GOT3 (cell line): ENCODE measurements around the gene EXD3.

Experiments
- DNase-seq: peaks from one replicate; lab custom pipeline; 2025; ENCODE audit warnings: mixed read lengths; lab: John Stamatoyannopoulos, UW

Gene EXD3

GRCh38 chr9:137306066-137306849 is 116.7 kb downstream of the EXD3 start:
- DNase-seq, result no peak

DNA sequence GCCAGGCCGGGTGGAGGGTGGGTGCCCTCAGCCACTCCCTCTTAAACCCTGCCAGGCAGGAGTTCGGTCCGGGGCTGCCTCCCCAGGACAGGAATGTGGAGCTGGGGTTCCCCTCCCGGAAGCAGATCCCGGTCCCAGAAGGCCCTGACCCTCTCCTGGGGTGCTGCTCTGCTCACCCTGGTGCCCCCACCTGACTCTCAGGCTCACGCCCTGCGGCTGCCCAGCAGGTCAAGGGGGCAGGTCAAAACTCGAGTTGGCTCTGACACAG is 117.2 kb downstream of the EXD3 start:
- no peak for DNase-seq

- DNase-seq, result no peak
These were observed 117.7 kb downstream of the EXD3 start for GRCh38 chr9:137305060-137305797.

DNA sequence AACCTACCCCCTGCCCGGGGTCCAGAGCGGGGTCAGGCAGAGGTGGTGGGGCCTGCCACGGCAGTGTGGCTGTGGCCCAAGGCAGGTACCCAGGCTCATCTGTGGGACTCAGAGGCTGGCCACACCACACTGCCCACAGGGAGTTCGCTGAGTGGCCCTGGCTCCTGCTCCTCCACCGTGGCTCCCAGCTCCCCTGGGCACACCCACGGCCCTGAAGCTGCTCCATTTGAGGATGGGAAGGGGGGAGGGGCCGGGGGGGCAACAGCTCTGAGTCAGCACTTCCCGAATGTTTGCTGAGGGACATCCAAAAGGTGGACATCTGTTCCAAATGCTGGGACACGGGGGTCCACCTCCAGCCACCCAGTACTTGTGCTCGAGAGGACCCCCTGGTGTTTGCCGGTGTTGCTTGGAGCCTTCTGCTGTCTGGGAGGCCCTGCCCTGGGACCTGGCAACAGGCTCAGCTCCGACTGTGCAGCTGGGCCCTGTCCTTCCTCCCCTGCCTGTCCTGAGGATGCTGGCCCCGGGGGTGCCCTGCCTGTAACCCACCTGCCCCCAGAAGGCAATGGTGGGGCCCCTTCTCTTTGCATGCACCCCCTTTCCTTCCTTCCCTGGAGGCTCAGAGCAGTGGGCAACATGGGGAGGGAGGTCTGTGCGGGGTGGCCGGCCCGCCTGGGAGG is 118.4 kb downstream of the EXD3 start:
- DNase-seq, result no peak

DNA sequence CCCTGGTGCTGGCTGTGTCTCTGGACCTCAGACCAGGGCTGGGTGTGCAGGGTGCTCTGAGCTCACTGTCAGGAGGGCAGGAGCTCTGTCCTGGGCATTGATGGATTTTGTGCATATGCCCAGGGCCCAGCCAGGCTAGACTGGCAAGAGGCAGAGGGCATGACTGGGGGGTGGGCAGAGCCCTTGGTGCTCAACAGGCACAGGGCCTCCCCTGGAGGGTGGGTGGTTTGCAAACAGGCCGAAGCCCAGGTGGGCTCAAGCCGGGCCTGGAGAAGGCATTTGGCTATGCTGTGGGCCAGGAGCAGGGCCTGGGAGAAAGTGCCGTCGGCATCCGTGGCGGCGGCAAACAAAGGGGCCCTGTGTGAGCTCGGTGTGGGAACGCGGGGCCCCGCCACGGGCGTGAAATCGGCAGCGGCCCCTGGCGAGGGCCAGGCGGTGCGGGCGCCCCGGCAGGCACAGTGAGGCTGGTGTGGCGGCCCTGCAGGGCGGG is 119.0 kb downstream of the EXD3 start:
- no peak for DNase-seq

DNA sequence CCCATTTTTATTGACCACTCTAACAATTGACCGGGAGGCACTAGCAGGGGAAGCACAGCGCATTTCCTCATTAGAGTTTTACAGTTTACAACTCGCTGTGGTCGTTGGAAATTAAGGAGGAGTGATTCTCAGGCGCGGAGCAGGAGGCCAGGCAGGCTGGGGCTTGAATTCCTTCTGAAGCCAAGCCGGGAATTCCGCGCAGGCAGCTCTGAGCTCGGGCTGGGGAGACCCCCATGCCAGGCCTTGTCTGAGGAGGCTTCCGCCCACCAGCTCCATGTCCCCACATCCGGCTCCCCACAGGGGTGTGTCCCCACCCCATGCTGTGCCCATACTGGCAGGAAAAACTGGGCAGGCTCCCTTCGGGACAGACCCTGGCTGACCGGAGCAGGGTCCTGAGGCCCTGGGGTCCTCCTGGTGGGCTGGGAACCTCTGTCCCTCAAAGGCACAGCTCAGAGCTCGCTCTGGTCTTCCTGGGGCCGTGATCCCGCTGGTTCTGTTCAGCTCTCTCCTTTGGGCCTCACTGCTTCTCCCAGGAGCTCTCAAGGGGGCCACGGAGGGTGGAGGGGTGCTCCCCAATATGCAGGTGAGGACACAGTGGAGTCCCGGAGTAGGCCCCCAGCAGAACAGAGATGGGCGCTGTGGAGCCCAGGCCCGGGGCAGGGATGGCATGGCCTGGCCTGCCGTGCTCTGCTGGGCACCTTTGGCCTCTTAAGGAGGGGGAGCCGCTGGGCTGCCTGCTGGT is 119.6 kb downstream of the EXD3 start:
- DNase-seq, result no peak

- no peak for DNase-seq
These were observed 120.4 kb downstream of the EXD3 start for GRCh38 chr9:137302449-137303150.

- no peak for DNase-seq
These were observed 120.9 kb downstream of the EXD3 start, which contains the start of gene NRARP for GRCh38 chr9:137302118-137302448. Gene NRARP (minus strand): TSS chr9:137302271. CDS start chr9:137301928, 343 bp downstream.

- DNase-seq, result no peak
These were observed 121.6 kb downstream of the EXD3 start for GRCh38 chr9:137301081-137301947.

GRCh38 chr9:137300567-137301080 is 122.3 kb downstream of the EXD3 start:
- DNase-seq, result no peak

DNA sequence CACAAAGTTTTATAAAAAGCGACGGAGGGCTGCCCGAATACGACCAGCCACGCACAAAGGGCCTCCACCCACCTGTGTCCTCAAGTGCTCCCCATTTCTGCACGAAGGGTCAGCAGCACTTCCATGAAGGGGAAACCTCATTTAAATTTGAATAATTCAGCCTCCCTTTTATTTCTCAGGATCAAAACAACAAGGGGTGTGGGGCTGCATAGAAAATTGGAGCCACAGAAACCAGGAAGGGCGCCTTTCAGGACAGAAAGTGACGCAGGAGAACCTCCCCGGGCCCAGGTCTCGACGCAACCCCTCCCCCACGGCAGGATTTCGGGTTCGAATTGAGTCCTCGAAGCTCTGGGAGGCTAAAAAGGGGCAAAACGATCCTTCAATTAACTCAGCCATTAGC is 123.0 kb downstream of the EXD3 start:
- DNase-seq, result no peak

GRCh38 chr9:137299203-137299565 is 123.8 kb downstream of the EXD3 start:
- no peak for DNase-seq

DNA sequence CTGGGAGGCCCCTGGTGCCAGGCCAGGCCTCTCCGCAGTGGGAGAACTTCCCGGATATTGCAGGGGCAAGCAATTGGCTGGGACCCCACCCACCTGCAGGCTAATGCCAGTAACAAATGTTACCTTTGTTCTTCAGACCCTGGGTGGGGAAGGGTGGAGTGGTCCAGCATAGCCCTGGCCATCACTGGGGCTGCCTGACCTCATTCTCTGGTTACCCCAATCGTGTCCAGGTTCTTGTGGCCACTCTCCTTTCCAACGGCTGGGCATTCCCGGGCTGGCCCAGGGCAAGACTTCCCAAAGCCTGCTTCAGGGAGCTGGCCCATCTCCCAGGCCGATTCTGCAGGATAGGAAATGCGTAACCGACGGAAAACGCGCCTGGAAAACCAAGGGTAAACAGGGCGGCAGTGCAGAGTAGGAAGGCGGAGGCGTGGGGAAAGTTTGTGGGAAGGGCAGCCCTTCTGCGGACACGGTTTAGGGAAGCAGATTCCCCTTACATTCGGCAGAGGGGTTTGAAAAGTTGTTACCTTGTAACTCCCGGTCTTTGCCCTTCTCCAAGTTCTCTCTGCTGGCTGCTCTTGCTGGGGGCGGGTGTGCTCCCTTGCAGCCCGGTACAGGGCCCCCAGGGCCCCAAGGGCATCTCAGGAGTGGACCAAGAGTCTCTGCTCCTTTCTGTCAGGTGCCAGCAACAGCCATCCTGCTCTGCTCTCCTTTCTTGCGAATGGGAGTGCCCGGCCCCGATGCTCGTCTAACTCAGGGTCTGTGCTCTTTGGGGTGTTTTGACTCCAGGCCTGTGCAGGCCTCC is 124.4 kb downstream of the EXD3 start:
- no peak for DNase-seq

DNA sequence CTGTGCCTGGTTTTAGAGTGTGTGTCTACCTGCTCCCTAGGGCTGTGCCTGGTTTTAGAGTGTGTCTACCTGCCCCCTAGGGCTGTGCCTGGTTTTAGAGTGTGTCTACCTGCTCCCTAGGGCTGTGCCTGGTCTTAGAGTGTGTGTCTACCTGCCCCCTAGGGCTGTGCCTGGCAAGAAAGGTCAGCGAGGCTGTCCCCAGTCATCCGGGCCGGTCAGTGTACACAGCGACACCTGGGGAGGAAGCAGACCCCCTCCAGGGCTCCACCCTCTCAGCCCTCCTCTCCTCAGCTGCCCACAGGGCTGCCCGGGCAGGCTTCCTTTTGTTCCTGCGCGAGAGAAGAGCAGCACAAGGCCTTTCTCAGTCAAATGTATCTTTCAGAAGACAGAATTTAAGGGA is 125.0 kb downstream of the EXD3 start:
- no peak for DNase-seq

DNA sequence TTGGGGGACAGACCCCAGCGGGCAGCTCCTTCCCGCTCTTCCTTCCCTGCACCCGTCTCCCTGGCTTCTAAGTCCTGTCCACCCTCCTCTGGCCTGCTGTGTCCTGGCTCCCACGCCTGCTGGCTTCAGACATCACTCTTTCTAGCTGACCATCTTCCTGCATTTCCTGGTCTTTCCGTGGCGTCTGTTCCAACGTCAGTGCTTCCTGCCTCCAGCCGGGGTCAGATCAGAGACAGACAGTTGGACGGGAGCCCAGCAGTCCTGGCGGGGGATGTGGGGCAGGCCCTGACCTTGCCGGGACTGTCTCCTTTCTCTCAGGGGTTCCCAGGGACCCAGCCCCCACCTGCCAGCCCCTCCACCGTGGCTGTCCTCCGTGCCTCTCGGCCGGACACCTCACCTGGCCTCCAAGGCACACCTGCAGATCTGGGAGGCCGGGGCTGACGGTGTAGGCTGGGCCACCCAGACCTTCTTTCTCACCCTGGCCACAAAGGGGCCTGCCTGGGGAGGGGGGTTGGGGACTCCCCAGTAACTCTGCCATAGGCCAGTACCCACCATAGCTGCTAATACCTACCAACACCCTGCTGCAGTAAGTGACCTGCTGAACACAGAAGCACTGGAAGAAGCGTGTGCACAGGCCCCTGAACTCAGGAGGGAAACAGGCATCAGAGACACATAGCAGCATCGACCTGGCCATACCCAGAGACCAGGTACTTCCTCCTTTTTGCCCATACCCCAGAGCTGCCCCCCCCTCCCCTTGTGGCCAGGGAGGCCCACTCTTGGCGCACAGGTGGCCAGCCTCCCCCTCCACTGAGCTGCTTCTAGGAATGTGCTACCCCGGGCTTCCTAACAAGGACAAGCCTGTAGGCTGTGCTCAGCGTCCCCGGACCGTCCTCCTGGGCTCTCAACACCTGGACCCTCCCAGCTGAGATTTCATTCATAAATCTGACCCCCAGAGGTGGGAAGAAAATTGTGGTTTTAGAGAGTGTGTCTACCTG is 126.0 kb downstream of the EXD3 start:
- DNase-seq, result no peak

GRCh38 chr9:137295849-137296669 is 126.9 kb downstream of the EXD3 start:
- no peak for DNase-seq

DNA sequence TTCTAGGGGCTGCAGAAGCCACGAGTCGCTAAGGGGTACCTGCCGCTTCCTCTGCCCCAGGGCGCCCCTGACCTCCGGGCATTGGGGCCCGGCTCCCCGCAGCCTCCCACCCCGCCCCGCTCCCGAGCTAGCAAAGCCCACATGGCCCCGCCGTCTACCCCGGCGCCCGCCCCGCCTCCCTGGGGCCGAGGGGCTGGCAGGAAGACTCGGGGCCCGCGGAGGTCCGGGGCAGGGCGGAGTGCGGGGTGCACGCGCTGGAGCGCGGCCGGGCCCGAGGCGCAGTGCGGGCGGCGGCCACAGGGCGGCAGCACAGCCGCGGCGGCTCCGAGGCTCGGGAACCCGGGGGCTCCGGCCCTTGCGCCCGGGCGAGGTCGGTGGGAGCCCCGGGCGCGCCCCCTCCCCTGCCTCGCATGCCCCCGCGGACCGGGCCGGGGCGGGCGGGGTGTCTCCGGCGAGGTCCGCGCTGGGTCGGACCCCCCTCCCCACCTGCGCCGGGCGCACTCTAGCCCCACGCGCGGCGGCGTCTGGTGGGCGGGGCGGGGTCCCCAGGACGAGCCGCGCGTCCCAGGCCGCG is 127.6 kb downstream of the EXD3 start:
- DNase-seq, result no peak
